Thoracic aorta (tissue), 2 donors: ENCODE measurements around the gene S100Z. TPM values are rescaled to one million over a fixed set of nuclear protein-coding genes. Genes with fewer than 3 reads are reported as not detected.
"Not testable (repeated sequence)": the region's sequence is repeated elsewhere in the genome, so short reads cannot be mapped to it uniquely, and the experiment has no call there.

Experiments
- ATAC-seq: fragments of 150-250 bp; one replicate; pipeline ENCODE4 v1.8.0; 2017; ENCODE audit warnings: low read depth; ENCODE audit not compliant: insufficient number of reproducible peaks, low FRiP score
- DNase-seq: peaks from one replicate; pipeline ENCODE4 v3.0.0-alpha.2; 2020; ENCODE audit warnings: low spot score
- H3K27ac ChIP-seq, 2 donors: fragments of 200-600 bp; sonication (generic); 1 replicate in 1 of 2; 2 replicates in 1 of 2; pipeline ENCODE4 v1.5.1; 2016; ENCODE audit warnings: mild to moderate bottlenecking in 2 of 2, moderate library complexity in 2 of 2
- H3K27me3 ChIP-seq: fragments of 200-600 bp; sonication (generic); replicated peaks from 2 replicates; pipeline ENCODE4 v1.6.0; 2016; ENCODE audit warnings: mild to moderate bottlenecking; ENCODE audit not compliant: insufficient read depth
- H3K36me3 ChIP-seq: fragments of 200-600 bp; sonication (generic); one replicate; pipeline ENCODE4 v1.5.1; 2016
- H3K4me1 ChIP-seq, 2 donors: fragments of 200-600 bp; sonication (generic); 1 replicate in 1 of 2; 2 replicates in 1 of 2; pipeline versions ENCODE4 v1.5.1 to v1.6.0; 2016; ENCODE audit warnings: low read depth in 2 of 2, mild to moderate bottlenecking in 1 of 2; ENCODE audit not compliant: control insufficient read depth in 1 of 2
- H3K4me3 ChIP-seq: fragments of 200-600 bp; sonication (generic); 2 replicates; pipeline ENCODE4 v1.5.1; 2016; ENCODE audit warnings: mild to moderate bottlenecking
- H3K9me3 ChIP-seq: fragments of 200-600 bp; sonication (generic); 2 replicates; pipeline ENCODE4 v1.5.1; 2016
- CTCF ChIP-seq: fragments of 200-600 bp; sonication (generic); IDR thresholded peaks from one replicate; pipeline ENCODE4 v1.5.1; 2019; ENCODE audit warnings: antibody characterized with exemption
- total RNA-seq, 2 donors: library from RNA; depleted of rRNA; stranded (reverse); fragments of >200 nt; gene quantifications; one replicate each; pipeline versions ENCODE4 v1.1.0 to v1.2.3, GENCODE V29; 2016

Gene S100Z
- total RNA-seq, 2 donors from 2014 or later: not detected

DNA sequence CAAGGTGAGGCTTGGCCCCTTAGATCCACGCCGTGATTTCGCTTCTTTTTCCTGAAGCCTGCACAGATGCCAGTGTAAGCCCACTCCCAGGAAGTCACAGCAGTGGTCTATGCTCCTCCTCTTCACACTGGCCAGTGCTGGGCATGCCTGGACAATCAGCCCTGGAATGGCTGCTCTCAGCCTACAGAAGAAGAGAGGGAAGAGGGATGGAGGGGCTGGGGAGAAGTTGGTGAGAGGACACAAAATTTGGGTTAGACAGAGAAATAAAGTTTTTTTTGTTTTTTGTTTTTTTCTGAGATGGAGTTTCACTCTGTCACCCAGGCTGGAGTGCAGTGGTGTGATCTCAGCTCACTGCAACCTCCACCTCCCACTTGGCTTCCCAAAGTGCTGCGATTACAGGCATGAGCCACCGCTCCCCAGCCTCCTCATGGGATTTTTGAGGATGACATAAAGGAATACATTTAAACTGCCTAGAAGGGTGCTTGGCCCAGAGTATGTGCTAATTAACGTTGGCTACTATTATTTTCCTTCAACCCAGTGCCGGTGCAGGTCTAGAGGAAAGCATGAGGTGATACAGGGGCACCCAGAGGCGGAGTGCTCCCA lies 830 bp downstream of the S100Z start:
- Histone ChIP-seq H3K36me3 (no peaks in the 10 kb centered on the region), H3K4me1 (peaks cover 0 to 13% of the 10 kb centered on the region in 2 donors), H3K9me3 (no peaks in the 10 kb centered on the region), H3K27me3 (no peaks in the 10 kb centered on the region), H3K27ac (no peak overlapping the region), H3K4me3 (no peak overlapping the region)
- TF ChIP-seq CTCF: no peak
- DNase-seq (no peak), ATAC-seq (no peak)

GRCh38 chr5:76851728-76852369 lies 2.0 kb downstream of the S100Z start:
- Histone ChIP-seq H3K4me3 (no peak overlapping the region), H3K27ac (no peak overlapping the region), H3K9me3 (no peaks in the 10 kb centered on the region), H3K36me3 (no peaks in the 10 kb centered on the region), H3K27me3 (no peaks in the 10 kb centered on the region), H3K4me1 (peaks cover 0 to 13% of the 10 kb centered on the region in 2 donors)
- ATAC-seq: no peak
- DNase-seq: no peak
- TF ChIP-seq CTCF: no peak

GRCh38 chr5:76852772-76853171 lies 3.0 kb downstream of the S100Z start:
- no peak overlapping the region for H3K4me3 ChIP-seq
- DNase-seq: no peak
- no peak for TF ChIP-seq CTCF
- H3K9me3 ChIP-seq: no peaks in the 10 kb centered on the region
- ATAC-seq: no peak
- H3K4me1 ChIP-seq: peaks cover 0 to 13% of the 10 kb centered on the region in 2 donors
- H3K36me3 ChIP-seq: no peaks in the 10 kb centered on the region
- no peaks in the 10 kb centered on the region for H3K27me3 ChIP-seq
- H3K27ac ChIP-seq: no peak overlapping the region

- not testable (repeated sequence) for DNase-seq, H3K4me3 ChIP-seq, H3K36me3 ChIP-seq, H3K27me3 ChIP-seq, H3K27ac ChIP-seq, ATAC-seq, H3K9me3 ChIP-seq
- H3K4me1 ChIP-seq: peaks cover 0 to 13% of the 10 kb centered on the region in 2 donors
Measured at GRCh38 chr5:76853741-76854140, 3.9 kb downstream of the S100Z start.

GRCh38 chr5:76854644-76855043 lies 4.8 kb downstream of the S100Z start:
- Histone ChIP-seq H3K4me1 (peaks cover 0 to 13% of the 10 kb centered on the region in 2 donors), H3K27me3 (no peaks in the 10 kb centered on the region), H3K9me3 (no peaks in the 10 kb centered on the region), H3K27ac (no peak overlapping the region), H3K36me3 (no peaks in the 10 kb centered on the region), H3K4me3 (no peak overlapping the region)
- ATAC-seq: no peak
- TF ChIP-seq CTCF: no peak
- DNase-seq: no peak

DNA sequence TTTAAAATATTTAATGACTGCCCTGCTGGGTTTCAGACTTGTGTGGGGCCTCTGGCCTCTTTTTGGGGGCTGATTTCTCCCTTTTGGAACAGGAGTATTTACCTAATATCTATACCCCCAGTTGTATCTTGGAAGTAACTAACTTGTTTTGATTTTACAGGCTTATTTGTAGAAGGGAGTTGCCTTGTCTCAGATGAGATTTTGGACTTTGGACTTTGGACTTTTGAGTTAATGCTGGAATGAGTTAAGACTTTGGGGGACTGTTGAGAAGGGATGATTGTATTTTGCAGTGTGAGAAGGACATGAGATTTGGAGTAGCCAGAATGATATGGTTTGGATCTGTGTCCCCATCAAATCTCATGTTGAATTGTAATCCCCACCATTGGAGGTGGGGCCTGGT lies 5.7 kb downstream of the S100Z start:
- ATAC-seq, DNase-seq, H3K4me3 ChIP-seq, H3K27ac ChIP-seq, H3K9me3 ChIP-seq, H3K36me3 ChIP-seq, H3K27me3 ChIP-seq: not testable (repeated sequence)
- peaks cover 0 to 11% of the 10 kb centered on the region in 2 donors for H3K4me1 ChIP-seq
